ENCODE results near the gene GOLGA6A. TPM values are rescaled to one million over a fixed set of nuclear protein-coding genes. Genes with fewer than 3 reads are reported as not detected.
"Not testable (repeated sequence)": the region's sequence is repeated elsewhere in the genome, so short reads cannot be mapped to it uniquely, and the experiment has no call there.

The GOLGA6A gene, protein sequence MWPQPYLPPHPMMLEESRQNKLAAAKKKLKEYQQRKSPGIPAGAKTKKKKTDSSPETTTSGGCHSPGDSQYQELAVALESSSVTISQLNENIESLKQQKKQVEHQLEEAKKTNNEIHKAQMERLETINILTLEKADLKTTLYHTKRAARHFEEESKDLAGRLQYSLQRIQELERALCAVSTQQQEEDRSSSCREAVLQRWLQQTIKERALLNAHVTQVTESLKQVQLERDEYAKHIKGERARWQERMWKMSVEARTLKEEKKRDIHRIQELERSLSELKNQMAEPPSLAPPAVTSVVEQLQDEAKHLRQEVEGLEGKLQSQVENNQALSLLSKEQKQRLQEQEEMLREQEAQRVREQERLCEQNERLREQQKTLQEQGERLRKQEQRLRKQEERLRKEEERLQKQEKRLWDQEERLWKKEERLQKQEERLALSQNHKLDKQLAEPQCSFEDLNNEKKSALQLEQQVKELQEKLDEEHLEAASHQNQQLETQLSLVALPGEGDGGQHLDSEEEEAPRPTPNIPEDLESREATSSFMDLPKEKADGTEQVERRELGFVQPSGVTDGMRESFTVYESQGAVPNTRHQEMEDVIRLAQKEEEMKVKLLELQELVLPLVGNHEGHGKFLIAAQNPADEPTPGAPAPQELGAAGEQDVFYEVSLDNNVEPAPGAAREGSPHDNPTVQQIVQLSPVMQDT
- not detected for total RNA-seq
- long read RNA-seq = 0 reads

DNA sequence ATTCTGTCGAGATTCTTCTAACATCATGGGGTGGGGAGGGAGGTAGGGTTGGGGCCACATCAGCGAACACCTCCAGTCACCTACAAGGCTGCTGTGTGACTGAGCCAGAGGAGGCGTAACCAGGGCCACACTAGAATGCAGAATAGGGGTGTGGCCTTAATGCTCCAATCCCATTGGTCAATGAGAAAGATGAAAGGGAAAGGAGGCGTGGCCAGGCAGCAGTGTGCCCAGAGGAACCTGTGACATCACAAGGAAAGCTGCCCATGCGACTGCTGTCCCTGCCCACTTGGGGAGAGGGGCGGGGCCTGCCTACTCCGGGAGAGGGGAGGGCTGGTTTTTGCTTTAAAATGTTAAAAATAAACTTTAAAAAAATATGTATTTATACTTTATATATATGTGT is at the start of gene GOLGA6A:
Gene GOLGA6A, minus strand, starts transcription at position 101 of the 400 bp plus-strand sequence. Its CDS starts 41 bp downstream, at position 60.
- DNase-seq; intact Hi-C loops (cut with DNase I, micrococcal nuclease); ATAC-seq: not testable (repeated sequence)

DNA sequence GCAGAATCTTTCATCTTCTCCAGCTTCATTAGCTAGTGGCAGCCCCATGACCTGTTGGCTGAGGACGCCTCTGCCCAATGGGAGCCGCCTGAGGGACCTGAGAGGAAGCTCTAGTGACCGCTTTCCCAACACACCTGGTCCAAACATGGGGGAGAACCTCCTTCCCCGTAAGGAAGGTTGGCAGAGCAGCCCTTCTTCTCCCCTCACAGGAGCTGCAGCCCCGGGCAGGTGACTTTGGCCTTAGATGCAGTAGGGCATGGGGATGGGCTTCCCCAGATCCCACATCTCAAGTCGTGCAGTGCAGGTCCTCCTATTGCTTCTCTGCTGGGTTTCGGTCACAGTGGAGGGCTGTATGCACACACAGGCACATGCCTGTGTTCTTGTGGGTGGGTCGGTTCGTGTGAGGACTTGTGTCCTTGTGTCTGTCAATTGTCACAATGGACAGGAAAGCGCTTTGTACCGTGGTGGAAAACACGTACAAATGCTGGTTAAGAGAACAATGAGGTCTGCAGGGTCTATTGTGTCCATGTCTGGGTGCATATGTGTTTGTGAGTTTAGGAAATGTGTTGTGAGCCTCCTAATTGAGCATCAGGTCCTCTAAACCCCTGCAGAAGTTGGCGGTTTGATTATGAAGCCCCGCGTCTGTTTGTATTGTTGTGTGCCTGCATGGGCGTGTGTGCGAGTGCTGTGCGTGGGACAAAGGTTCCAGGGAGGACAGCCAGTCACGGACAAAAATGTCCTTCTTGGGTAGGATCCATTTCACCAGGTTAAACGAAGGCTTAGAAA is 49.5 kb upstream of the GOLGA6A start:
- DNase-seq (no peak), ATAC-seq (no peak)
- intact Hi-C loops (cut with DNase I, micrococcal nuclease) = no loop called here

DNA sequence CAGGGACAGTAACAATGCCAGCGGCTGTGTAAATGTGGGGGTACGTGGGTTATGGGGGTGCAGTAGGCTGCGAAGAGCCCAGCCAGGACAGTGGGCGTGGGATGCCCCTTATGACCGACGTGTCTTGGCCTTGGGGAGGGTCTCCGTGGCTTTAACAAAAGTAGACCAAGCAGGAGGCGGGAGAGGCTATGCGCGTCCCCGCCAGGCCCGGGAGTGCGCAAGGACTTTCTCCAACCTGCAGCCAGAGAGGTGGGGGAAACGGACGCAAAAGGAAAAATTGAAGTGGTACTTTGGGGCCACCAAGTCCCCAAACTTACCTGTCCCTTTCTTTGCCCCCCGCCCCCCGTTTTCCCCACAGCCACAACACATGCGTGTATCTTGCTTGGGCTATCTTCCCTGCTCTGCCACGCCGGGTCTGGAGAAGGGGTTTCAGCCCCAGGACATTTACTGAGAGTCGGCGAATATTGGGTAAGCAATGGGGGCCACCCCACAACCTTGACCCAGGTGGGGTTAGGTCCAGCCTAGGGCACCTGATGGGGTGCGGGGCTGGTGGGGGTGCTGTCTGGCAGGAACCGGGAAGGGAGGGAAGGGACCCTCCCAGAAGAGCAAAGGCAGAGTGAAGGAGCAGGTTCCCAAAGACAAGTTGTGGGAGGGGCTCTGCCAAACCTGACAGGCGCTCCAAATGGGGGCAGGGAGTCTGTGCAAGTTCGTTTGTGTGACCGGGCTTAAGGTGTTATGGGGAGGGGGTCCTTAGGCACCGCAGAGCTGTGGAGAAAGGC is 48.7 kb upstream of the GOLGA6A start:
- DNase-seq (no peak), ATAC-seq (no peak)
- intact Hi-C loops (cut with DNase I, micrococcal nuclease) = no loop called here

DNA sequence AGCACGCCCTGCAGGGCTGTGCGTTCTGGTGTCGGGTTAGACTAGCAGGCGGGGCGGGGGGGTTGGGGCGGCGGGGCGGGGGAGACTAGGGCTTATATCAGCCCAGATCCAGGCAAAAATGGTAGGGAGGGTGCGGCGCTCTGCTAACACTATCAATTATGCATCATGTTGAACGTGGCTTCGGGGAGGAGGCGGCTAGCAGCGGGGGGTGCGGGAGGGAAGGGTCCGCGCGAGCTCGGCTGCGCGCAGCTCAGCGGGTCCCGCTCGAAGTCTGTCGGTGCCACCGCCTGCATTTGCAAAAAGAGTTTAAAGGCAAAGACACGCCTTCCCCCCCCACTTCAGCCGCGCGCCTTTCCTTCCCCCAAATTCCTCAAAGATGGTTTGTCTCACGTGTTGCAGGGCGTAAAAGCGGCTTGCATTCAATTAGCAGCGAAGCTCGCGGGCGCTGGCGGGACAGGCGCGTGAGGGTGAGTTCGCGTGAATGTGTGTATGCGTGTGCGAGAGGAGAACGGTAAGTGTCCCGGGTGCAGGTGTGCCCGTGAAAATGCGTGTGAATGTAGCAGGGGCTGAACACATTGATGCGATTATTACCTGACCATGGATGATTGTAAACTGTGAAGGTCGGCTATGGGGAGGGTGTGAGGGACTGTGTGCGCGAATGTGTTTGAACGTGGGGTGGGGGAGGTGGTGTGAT is 48.0 kb upstream of the GOLGA6A start, which contains the start of gene ISLR2:
Gene ISLR2, plus strand, starts transcription at position 432 of the 694 bp plus-strand sequence. CDS start 2,169 bp downstream, outside the sequence.
- intact Hi-C loops (cut with DNase I, micrococcal nuclease) = no loop called here
- DNase-seq (no peak), ATAC-seq (no peak)

DNA sequence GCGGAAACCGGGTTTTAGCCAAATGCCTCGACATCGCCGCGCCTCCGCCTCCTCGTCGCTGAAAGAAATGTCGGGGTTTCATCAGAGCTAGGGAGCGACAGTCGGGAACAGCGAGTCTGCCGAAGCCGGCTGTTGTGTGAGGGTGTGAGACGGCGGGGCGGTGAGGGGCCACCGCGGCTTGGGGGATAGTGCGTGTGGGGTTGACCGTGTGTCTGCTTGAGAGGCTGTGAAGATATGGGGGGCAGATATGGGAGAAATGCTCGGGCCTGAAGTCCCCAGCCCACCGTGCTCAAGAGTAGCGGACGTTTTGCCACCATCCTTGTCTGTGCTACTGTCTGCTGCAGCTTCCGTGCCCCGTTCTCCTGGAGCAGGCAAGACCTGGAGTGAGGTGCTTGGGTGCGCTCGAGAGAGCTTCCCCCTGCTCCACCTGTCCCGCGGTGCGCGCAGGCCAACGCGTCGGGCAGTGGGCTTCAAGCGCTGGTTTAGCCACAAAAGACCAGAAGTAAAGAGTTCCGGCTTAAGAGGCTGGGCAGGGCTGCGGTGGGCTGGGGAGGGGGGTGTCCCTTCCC is 47.3 kb upstream of the GOLGA6A start:
- ATAC-seq (no peak), DNase-seq (no peak)
- intact Hi-C loops (cut with DNase I, micrococcal nuclease) = loop anchor here in 1 of 2 donors (5.0 kb wide), 3 partner anchors 157 to 193 kb away; no protein-coding TSS in a partner anchor

DNA sequence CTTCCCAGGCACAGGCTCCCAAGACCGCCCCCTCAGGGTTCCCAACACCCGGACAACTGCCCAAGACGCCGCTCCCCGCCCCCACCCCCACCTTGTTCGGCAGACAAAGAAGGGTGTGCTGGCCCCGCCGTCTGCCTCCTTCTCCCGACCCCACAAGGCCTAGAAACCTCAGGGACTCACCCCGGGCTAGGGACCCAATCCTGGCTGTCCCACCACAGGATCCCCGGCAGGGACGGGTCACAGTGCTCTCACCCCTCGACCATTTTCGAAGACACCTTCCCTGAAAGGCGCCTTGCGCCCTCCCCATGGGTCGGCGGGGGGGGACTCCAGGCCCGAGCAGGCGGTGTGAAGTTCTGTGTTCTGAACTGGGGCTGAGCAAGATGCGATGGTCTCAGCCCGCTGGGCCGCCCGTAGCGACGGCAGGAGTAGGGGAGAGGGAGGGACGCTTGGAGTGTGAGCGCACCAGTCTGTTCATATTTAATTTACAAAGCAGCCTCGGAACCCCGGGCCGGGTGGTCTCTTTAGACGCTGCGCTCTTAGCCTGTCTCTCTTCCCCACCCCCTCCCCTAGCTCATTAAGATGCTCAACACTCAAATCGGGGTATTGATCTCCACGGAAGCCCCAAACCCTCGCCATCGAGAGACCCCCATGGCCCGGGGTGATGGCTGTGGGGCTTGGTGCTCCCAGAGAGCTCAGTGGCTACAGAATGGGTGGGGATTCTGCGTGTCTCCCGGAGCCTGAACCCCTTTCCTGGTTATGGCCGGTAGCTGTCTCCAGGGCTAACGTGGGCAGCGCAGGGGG is 46.6 kb upstream of the GOLGA6A start:
- no peak for ATAC-seq
- intact Hi-C loops (cut with DNase I, micrococcal nuclease) = loop anchor here in 1 of 2 donors (5.0 kb wide), 3 partner anchors 157 to 193 kb away; no protein-coding TSS in a partner anchor
- DNase-seq = no peak

DNA sequence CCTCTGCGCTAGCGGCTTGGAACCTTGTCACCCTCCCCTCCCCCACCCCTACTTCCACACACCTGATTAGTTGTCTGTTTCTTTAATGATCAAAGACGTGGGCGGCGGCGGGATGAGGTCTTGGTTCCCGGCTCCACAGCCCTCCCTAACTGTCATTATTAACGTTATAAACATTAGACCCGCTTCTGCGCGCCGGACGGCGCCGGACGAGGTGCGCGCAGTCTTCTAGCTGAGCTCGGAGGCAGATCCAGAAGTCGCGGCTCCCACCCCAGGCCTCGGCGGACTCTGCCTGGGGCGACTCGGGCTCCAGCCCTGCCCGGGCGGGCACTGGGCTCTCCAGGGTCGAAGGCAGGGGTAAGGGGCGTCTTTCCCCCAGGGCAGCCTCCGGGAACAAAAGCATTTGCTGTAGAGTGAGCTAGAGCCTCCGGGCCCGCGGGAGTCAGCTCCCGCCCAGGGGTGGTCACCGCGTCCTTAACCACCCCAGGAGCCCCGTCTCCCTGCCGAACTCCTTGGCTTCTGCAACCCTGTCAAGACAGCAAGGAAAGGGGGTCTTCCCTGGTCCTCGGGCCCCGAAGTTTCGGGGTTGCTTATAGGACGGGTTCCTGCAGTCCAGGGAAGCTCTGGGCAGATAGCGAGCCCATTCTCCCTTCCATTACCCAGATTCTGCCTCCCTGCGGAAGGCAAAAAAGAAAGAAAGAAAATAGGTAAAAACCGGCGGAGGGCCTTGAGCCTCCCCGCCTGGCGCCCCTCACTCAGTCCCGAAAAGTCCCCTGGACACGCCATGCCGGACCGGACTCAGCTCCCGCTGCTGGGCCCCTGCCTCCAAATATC is 45.8 kb upstream of the GOLGA6A start:
- intact Hi-C loops (cut with DNase I, micrococcal nuclease) = loop anchor here in 1 of 2 donors (5.0 kb wide), 3 partner anchors 156 to 194 kb away; no protein-coding TSS in a partner anchor
- peak; percentile 30 for ATAC-seq

DNA sequence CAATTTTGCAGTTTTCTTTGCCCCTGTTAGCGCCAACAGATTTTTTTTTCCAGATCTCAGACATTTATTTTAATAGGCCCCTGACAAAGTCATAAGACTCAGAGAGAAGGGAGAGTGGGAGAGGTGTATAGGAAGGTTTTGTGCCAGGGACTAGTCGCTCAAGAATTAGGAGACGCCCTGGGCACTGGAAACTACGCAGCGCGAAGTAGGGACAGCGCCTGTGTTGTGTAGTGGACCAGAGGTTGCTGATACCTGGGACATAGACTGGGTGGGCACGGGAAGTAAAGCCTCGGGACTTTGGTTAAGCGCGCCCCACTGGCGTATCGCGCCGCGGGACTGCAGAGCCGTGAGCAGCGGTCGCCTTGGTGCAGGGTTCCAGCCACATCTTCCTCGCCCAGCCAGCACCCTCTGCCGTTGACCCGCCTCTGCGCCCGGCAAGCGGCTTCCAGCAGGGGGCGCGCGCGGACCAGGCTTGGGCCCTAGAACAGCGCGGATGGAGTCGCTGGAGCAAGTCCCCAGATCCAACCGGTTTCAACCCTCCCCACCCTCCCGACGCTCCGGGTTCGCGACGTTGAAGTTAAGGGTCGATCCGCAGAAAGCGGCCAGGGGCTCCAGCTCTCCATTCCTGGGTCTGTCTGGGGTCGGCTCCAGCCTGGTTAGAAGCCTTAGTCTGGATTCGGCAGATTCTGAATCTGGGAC is 45.1 kb upstream of the GOLGA6A start:
- intact Hi-C loops (cut with DNase I, micrococcal nuclease) = loop anchor here in 1 of 2 donors (5.0 kb wide), 3 partner anchors 155 to 195 kb away; no protein-coding TSS in a partner anchor
- ATAC-seq (peak; percentile 97), DNase-seq (peak; percentile 68 to 91)

More for the DNA sequence above, 45.8 kb upstream of the GOLGA6A start:
- DNase-seq = no peak

DNA sequence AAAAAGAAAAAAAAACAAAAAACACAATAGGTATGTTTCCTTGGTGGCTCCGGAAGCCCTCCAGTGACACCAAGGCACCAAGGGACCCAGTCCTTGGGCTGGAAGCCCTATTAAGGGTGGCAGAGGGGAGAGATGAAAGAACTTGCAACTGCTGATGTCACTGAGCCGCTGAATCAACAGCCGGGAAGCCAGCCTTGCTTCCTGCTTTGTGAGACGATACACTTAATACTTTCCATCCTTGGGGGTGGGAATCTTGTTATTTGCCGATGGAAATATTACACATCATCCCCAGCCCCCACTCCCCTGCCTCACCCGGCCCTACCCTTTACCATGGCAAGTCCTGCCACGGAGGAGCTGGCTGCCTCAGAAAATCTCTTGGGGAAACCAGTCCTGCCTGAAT is 42.4 kb upstream of the GOLGA6A start:
- DNase-seq = no peak
- ATAC-seq = no peak
- intact Hi-C loops (cut with DNase I, micrococcal nuclease) = loop anchor here in 1 of 2 donors (5.0 kb wide), 3 partner anchors 152 to 198 kb away; no protein-coding TSS in a partner anchor

DNA sequence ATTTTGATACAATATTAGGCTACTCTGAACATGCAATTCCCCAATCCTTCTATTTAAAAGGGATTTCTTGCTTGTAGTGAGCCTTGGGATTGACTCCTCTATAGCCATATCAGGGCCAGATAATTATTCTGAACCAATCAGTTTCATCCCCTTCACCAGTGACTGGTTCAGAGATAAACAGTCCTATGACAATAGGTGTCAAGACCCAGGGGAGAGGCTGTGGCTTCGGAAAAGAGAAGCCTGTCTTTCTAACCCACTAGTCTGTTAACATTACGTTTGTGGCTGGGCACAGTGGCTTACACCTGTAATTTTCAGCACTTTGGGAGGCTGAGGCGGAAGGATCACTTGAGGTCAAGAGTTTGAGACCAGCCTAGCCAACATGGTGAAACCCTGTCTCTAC is 41.8 kb upstream of the GOLGA6A start:
- intact Hi-C loops (cut with DNase I, micrococcal nuclease) = no loop called here
- DNase-seq (no peak), ATAC-seq (no peak)

DNA sequence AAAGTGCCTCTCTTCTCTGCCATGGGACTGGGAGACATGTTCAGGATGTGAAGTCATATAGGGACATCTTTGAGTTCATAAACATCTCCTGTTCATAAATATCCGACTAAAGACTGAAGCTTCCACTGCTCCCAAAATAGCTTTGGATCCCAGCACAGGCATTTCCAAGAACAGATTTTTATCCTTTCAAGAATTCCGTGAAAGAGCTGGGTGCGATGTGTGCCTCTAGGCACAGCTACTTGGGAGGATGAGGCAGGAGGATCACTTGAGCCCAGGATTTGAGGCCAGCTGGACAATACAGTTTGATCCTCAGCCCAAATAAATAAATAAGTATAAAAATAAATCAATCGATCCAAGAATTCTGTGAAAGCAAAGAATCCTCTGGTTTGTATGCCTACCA is 41.3 kb upstream of the GOLGA6A start:
- intact Hi-C loops (cut with DNase I, micrococcal nuclease) = no loop called here
- no peak for DNase-seq
- no peak for ATAC-seq

DNA sequence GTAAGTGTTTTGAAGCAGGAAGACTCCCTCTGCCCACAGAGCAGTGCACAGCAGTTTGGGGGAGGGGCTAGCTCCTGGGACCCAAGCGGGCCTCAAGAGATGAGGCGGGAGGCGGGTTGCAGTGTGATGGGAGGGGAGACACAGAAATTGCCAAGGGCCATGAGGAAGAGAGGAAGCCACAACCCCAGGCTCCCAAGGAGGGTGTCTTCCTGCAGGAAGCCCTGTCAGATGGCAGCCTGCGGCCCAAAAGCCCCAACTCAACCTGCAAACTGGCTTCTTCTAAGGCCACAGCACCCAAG is 40.7 kb upstream of the GOLGA6A start:
- DNase-seq (no peak), ATAC-seq (no peak)
- intact Hi-C loops (cut with DNase I, micrococcal nuclease) = no loop called here

DNA sequence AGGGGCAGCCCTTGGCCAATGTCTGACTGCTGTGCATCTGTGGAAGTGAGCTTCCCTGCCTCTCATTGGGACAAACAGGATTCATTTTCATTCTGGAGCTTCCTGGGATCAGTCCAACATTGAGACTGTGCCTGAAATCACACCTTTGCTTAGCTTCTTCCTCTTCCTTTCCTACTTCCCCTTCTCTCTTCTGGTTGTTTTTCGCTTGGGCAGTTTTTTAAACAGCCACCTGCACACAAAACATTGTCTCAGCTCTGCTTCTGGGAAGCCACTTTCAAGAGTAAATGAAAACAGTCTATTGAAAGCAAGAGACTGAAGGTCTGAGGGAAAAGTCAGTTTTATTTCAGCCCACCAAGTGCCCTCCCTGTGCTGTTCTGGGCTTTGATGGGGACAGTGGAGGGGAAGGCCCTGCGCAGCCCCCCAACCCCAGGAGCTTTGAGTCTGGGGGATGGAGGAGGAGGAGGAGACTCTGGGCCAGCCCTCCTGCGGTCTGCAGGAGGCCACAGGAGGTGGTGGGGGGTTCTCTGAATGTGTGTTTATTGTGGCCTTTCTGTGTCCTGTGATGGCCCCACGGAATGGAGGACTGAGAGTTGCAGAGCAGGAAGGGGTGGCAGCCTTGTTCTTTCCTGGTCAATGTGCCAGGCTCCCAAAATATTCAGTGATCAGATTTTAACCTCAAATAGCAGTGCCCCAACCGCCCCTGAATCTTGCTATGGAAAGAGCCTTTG is 40.2 kb upstream of the GOLGA6A start:
- no peak for DNase-seq
- no peak for ATAC-seq
- intact Hi-C loops (cut with DNase I, micrococcal nuclease) = no loop called here

DNA sequence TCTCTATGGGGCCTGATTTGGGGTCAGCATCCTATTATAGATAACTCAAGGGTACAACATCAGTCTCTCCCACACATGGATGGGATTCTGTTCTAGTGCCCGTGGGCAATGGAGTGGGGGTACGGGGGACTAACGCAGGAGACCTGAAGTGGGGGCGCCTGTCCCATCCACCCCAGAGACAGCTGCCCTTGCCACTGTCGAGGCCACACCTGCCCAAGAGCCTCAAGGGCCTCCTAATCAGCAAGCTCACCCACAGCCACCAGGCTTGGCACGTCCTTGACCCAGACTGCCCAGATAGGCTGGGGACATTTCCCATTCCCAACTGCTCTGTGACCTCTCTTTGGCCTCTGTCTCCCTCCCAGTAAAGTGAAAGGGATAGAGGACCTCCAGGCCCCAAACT is 39.5 kb upstream of the GOLGA6A start:
- intact Hi-C loops (cut with DNase I, micrococcal nuclease) = no loop called here
- DNase-seq = no peak

DNA sequence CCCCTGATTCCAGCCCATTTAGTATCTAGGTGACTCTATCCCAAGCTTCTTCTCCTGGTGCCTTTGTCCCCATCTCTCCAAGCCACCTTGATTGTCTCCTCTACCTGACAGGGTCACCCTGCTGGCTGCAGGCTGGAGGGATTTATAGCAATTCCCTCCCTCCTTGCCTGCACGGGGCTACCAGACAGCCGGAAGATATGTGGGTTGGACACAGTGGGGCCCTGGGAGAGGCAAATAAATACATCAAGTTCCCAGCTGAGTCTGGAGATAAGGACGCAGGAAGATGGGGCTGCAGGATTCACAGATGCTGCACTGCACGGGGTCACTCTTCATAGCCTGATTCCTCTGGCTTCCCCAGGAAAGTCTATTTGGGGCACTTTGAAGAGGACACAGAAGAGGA is 38.7 kb upstream of the GOLGA6A start:
- DNase-seq (no peak), ATAC-seq (no peak)
- intact Hi-C loops (cut with DNase I, micrococcal nuclease) = no loop called here

More for the DNA sequence above, 39.5 kb upstream of the GOLGA6A start:
- no peak for ATAC-seq

Measured in left colon (tissue), 2 donors.